H1 (cell line): ENCODE results near the gene STARD9. TPM values are rescaled to one million over a fixed set of nuclear protein-coding genes. Genes with fewer than 3 reads are reported as not detected.

Experiments used
- KDM4A ChIP-seq: IDR thresholded peaks from one replicate; pipeline ENCODE4 v1.7.1; 2012; ENCODE audit warnings: low read depth, mild to moderate bottlenecking, moderate library complexity, low read length, inconsistent platforms; ENCODE audit not compliant: severe bottlenecking
- polyA plus RNA-seq, 7 experiments: library from polyadenylated mRNA; depleted of rRNA in 3 of 7; stranded (reverse) in 5 of 7; unstranded in 2 of 7; fragments of >200 nt in 5 of 7; fragments of 200-250 nt in 2 of 7; gene quantifications; 1 replicate in 5 of 7; 2 replicates in 1 of 7; 4 replicates in 1 of 7; pipeline versions ENCODE4 v1.2.1 to v1.2.3, GENCODE V29; 2011 to 2013; ENCODE audit warnings: missing spikeins in 2 of 7, mixed read lengths in 2 of 7
- total RNA-seq: library from RNA; stranded (reverse); fragmentation: NEBNext Ultra II Directional; extraction: Animal tissue kit (Norgen Biotek cat#: 25700); gene quantifications from 2 replicates; pipeline ENCODE4 v1.2.1, GENCODE V29; 2021
- TF ChIP-seq, protein P1 (sequence below): IDR thresholded peaks from 2 replicates; pipeline ENCODE4 v1.6.1; 2012; ENCODE audit warnings: low read length, inconsistent platforms

Gene STARD9
- total and polyA plus RNA-seq, 2 of the 8 experiments (the other 6 are each of a cell fraction or from before 2014, with no cell fraction given) = 2.8 to 7.0 TPM

DNA sequence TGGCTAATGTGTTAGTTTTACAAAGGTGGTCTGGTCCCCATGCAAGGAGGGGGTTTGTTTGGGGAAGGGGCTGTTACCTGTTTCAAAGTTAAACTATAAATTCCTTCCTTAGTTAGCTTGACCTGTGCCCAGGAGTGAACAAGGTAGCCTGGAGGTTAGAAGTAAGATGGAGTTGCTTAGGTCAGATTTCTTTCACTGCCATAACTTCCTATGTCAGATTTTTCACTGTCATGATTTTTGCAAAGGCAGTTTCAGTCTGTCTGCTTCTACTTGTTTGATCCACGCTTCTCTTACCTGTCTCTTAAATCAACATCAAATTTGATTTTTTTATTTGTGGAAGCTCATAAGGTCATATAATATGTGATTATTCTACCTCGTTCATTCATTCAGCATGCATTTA lies 28.6 kb downstream of the STARD9 start (continued):
- TF ChIP-seq, protein P1, sequence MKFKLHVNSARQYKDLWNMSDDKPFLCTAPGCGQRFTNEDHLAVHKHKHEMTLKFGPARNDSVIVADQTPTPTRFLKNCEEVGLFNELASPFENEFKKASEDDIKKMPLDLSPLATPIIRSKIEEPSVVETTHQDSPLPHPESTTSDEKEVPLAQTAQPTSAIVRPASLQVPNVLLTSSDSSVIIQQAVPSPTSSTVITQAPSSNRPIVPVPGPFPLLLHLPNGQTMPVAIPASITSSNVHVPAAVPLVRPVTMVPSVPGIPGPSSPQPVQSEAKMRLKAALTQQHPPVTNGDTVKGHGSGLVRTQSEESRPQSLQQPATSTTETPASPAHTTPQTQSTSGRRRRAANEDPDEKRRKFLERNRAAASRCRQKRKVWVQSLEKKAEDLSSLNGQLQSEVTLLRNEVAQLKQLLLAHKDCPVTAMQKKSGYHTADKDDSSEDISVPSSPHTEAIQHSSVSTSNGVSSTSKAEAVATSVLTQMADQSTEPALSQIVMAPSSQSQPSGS = no peak
- no peak for TF ChIP-seq KDM4A
